Measurements from ENCODE around the gene ARPP19. TPM values are rescaled to one million over a fixed set of nuclear protein-coding genes. Genes with fewer than 3 reads are reported as not detected.

Gene ARPP19
- total and polyA plus RNA-seq, 9 of the 15 experiments (the other 6 are each of a cell fraction or from before 2014, with no cell fraction given), result 33.3 to 102 (median 60.5) TPM

- TF ChIP-seq, protein P1, sequence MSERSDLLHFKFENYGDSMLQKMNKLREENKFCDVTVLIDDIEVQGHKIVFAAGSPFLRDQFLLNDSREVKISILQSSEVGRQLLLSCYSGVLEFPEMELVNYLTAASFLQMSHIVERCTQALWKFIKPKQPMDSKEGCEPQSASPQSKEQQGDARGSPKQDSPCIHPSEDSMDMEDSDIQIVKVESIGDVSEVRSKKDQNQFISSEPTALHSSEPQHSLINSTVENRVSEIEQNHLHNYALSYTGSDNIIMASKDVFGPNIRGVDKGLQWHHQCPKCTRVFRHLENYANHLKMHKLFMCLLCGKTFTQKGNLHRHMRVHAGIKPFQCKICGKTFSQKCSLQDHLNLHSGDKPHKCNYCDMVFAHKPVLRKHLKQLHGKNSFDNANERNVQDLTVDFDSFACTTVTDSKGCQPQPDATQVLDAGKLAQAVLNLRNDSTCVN (CRISPR knock-in tag; IDR thresholded peaks at IDR 0.05), result no peak
- TF ChIP-seq REST (IDR thresholded peaks at IDR 0.05; ENCODE audit: borderline replicate concordance) (no peak), REST (CRISPR knock-in tag; IDR thresholded peaks at IDR 0.05; ENCODE audit: low read depth) (no peak), RCOR1 (IDR thresholded peaks at IDR 0.05; ENCODE audit: borderline replicate concordance in 1 of 2, low read depth in 2 of 2, low read length in 2 of 2) (no peak), ZNF316 (IDR thresholded peaks at IDR 0.05) (peak; percentile 84), ZNF583 (CRISPR knock-in tag; IDR thresholded peaks at IDR 0.05) (no peak), TRIM24 (IDR thresholded peaks at IDR 0.05) (no peak), C11orf30 (IDR thresholded peaks at IDR 0.05; ENCODE audit: low read depth) (peak; percentile 67), MAFK (IDR thresholded peaks at IDR 0.05; ENCODE audit: low read length) (peak; percentile 72), ATF1 (CRISPR knock-in tag; IDR thresholded peaks at IDR 0.05) (no peak), ATF1 (tag; IDR thresholded peaks at IDR 0.05) (no peak), RNF2 (IDR thresholded peaks at IDR 0.05) (no peak), SIRT6 (IDR thresholded peaks at IDR 0.05; ENCODE audit: low read depth, low read length) (no peak), SMARCA4 (IDR thresholded peaks at IDR 0.05) (no peak), MAFF (IDR thresholded peaks at IDR 0.05; ENCODE audit: low read length) (peak; percentile 66), ZNF668 (CRISPR knock-in tag; IDR thresholded peaks at IDR 0.05) (no peak)
These were observed 5.2 kb downstream of the ARPP19 start (continued) for GRCh38 chr15:52563501-52564060.
